Measurements from ENCODE around the gene PRR33. TPM values are rescaled to one million over a fixed set of nuclear protein-coding genes. Genes with fewer than 3 reads are reported as not detected.

The PRR33 gene
- total RNA-seq, 1 experiment from 2014 or later: not detected

DNA sequence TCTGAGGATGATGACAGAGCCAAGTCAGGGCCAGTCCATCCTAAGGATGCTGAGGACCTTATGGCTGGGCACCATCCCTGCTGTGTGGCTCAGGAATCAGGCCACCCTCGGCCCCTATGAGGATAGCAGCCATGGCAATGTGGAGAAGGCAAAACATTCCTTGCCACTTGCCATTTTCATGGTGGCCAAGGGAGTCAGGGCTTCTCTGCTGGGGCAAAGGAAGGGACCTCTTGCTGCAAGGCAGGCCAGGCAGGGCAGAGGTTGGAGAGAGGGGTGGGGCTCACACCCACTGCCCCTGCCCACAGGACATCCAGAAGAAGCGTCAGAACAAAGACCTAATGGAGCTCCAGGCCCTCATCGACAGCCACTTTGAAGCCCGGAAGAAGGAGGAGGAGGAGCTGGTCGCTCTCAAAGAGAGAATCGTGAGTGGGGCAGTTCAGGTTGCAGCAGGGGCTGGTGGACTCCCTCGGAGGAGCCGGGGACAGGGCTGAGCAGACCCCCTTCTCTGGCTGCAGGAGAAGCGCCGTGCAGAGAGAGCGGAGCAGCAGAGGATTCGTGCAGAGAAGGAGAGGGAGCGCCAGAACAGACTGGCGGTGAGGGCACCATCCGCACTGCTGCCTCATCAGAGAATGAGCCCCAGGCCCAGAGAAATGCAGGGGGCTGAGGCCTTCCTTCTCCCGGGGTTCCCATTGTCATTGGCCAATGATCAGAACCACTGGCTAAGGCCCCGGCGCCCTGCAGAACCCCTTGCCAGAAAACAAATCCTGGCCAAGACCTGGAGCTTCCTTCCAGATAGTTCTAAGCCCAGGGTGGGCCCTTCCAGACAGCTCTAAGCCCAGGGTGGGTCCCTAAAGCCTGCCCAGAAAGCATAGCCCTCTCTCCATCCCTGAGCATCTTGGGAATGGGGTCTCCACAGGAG, 42.0 kb upstream of the PRR33 start:
- TF ChIP-seq TCF7L2 (IDR thresholded peaks at IDR 0.05; ENCODE audit: low read depth, low read length) (no peak), SIN3A (IDR thresholded peaks at IDR 0.05; ENCODE audit: borderline replicate concordance, insufficient read depth, low read depth, low read length) (no peak), POLR2AphosphoS5 (IDR thresholded peaks at IDR 0.05; ENCODE audit: low read depth, low read length) (no peak)
- TF ChIP-seq, protein P1, sequence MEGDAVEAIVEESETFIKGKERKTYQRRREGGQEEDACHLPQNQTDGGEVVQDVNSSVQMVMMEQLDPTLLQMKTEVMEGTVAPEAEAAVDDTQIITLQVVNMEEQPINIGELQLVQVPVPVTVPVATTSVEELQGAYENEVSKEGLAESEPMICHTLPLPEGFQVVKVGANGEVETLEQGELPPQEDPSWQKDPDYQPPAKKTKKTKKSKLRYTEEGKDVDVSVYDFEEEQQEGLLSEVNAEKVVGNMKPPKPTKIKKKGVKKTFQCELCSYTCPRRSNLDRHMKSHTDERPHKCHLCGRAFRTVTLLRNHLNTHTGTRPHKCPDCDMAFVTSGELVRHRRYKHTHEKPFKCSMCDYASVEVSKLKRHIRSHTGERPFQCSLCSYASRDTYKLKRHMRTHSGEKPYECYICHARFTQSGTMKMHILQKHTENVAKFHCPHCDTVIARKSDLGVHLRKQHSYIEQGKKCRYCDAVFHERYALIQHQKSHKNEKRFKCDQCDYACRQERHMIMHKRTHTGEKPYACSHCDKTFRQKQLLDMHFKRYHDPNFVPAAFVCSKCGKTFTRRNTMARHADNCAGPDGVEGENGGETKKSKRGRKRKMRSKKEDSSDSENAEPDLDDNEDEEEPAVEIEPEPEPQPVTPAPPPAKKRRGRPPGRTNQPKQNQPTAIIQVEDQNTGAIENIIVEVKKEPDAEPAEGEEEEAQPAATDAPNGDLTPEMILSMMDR (IDR thresholded peaks at IDR 0.05): no peak
- TF ChIP-seq, protein P2, sequence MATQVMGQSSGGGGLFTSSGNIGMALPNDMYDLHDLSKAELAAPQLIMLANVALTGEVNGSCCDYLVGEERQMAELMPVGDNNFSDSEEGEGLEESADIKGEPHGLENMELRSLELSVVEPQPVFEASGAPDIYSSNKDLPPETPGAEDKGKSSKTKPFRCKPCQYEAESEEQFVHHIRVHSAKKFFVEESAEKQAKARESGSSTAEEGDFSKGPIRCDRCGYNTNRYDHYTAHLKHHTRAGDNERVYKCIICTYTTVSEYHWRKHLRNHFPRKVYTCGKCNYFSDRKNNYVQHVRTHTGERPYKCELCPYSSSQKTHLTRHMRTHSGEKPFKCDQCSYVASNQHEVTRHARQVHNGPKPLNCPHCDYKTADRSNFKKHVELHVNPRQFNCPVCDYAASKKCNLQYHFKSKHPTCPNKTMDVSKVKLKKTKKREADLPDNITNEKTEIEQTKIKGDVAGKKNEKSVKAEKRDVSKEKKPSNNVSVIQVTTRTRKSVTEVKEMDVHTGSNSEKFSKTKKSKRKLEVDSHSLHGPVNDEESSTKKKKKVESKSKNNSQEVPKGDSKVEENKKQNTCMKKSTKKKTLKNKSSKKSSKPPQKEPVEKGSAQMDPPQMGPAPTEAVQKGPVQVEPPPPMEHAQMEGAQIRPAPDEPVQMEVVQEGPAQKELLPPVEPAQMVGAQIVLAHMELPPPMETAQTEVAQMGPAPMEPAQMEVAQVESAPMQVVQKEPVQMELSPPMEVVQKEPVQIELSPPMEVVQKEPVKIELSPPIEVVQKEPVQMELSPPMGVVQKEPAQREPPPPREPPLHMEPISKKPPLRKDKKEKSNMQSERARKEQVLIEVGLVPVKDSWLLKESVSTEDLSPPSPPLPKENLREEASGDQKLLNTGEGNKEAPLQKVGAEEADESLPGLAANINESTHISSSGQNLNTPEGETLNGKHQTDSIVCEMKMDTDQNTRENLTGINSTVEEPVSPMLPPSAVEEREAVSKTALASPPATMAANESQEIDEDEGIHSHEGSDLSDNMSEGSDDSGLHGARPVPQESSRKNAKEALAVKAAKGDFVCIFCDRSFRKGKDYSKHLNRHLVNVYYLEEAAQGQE (IDR thresholded peaks at IDR 0.05; ENCODE audit: insufficient read depth in 1 of 2, low read depth in 2 of 2, low read length in 1 of 2): no peak
- DNase-seq (ENCODE audit: low read depth, low spot score) (no peak), ATAC-seq (no peak)
- BruUV-seq (replicated peaks): no TSS peak
- H3K27me3 ChIP-seq (ENCODE audit: control insufficient read depth, insufficient read depth, low read length): no peaks in the 10 kb centered on the region
- ChIA-PET POLR2A (no interaction called here), CTCF (no interaction called here)
- no peak overlapping the region for H3K4me3 ChIP-seq (ENCODE audit: low read depth in 2 of 2, low read length in 2 of 2)
- H3K36me3 ChIP-seq (ENCODE audit: control insufficient read depth, insufficient read depth, low read length): no peaks in the 10 kb centered on the region
- in situ Hi-C loops (cut with HindIII; ENCODE audit: low pct_unique_long_range_greater_than_20kb, low sequenced_read_pairs): no loop called here
- no peaks in the 10 kb centered on the region for H3K9me3 ChIP-seq (ENCODE audit: control insufficient read depth, insufficient read depth, low read depth, low read length)
- no peak overlapping the region for H3K27ac ChIP-seq (ENCODE audit: low read length)
- intact Hi-C loops (cut with micrococcal nuclease; ENCODE audit: unreplicated experiment): loop anchor here (2.0 kb wide), 1 partner anchor 23 kb away; no protein-coding TSS in a partner anchor
- H3K4me1 ChIP-seq (ENCODE audit: control insufficient read depth, insufficient read depth, low read length): no peaks in the 10 kb centered on the region

DNA sequence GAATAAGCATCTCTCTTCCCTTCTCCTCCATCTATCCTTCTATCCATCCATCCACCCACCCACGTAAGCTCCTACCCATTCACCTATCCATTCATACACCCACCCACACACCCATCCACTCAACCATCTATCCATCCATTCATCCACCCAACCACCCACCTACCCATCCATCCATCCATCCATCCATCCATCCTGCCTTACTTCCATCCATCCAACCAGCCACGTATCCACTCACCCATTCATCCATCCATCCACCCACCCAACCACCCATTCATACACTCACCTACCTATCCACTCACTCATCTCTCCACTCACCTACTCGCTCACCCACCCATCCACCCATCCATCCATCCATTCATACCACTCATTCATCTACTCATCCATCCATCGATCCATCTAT, 41.0 kb upstream of the PRR33 start:
- intact Hi-C loops (cut with micrococcal nuclease; ENCODE audit: unreplicated experiment): no loop called here
- Histone ChIP-seq H3K36me3 (ENCODE audit: control insufficient read depth, insufficient read depth, low read length) (no peaks in the 10 kb centered on the region), H3K4me1 (ENCODE audit: control insufficient read depth, insufficient read depth, low read length) (peaks cover 4% of the 10 kb centered on the region; the same call in 1 of the 2 replicates), H3K27ac (ENCODE audit: low read length) (no peak overlapping the region), H3K4me3 (ENCODE audit: low read depth in 2 of 2, low read length in 2 of 2) (no peak overlapping the region), H3K27me3 (ENCODE audit: control insufficient read depth, insufficient read depth, low read length) (no peaks in the 10 kb centered on the region), H3K9me3 (ENCODE audit: control insufficient read depth, insufficient read depth, low read depth, low read length) (no peaks in the 10 kb centered on the region)
- POLR2A ChIA-PET: no interaction called here
- BruUV-seq (replicated peaks): no TSS peak
- ATAC-seq: no peak
- DNase-seq (ENCODE audit: low read depth, low spot score): no peak
- no peak for TF ChIP-seq SIN3A (IDR thresholded peaks at IDR 0.05; ENCODE audit: borderline replicate concordance, insufficient read depth, low read depth, low read length)
- TF ChIP-seq POLR2AphosphoS5 (IDR thresholded peaks at IDR 0.05; ENCODE audit: low read depth, low read length): no peak
- TF ChIP-seq, protein P1 (IDR thresholded peaks at IDR 0.05): no peak
- no peak for TF ChIP-seq TCF7L2 (IDR thresholded peaks at IDR 0.05; ENCODE audit: low read depth, low read length)
- CTCF ChIA-PET: no interaction called here
- in situ Hi-C loops (cut with HindIII; ENCODE audit: low pct_unique_long_range_greater_than_20kb, low sequenced_read_pairs): no loop called here

All from Panc1 (cell line).